Tibial artery (tissue), 4 donors: ENCODE data around the gene ARSG.
"Not testable (repeated sequence)": the region's sequence is repeated elsewhere in the genome, so short reads cannot be mapped to it uniquely, and the experiment has no call there.

Source experiments
- DNase-seq, 2 donors: peaks; one replicate each; pipeline ENCODE4 v3.0.0-alpha.2; 2019
- H3K27ac ChIP-seq, 2 donors: fragments of 200-600 bp; sonication (generic) in 1 of 2; 1 replicate in 1 of 2; 2 replicates in 1 of 2; pipeline ENCODE4 v1.5.1; 2018 to 2019; ENCODE audit warnings: mild to moderate bottlenecking in 1 of 2
- H3K27me3 ChIP-seq, 2 donors: fragments of 200-600 bp; sonication (generic) in 1 of 2; one replicate each; pipeline versions ENCODE4 v1.5.1 to v1.6.0; 2016 to 2019
- H3K36me3 ChIP-seq, 3 donors: fragments of 200-600 bp; sonication (generic) in 2 of 3; one replicate each; pipeline ENCODE4 v1.5.1; 2016 to 2019; ENCODE audit warnings: mild to moderate bottlenecking in 2 of 3
- H3K4me1 ChIP-seq, 4 donors: fragments of 200-600 bp; sonication (generic) in 2 of 4; 1 replicate in 3 of 4; 2 replicates in 1 of 4; pipeline ENCODE4 v1.5.1; 2016 to 2019
- H3K4me3 ChIP-seq, 2 donors: fragments of 200-600 bp; sonication (generic) in 1 of 2; 1 replicate in 1 of 2; 2 replicates in 1 of 2; pipeline ENCODE4 v1.5.1; 2018 to 2019; ENCODE audit warnings: mild to moderate bottlenecking in 2 of 2
- H3K9me3 ChIP-seq, 3 donors: fragments of 200-600 bp; sonication (generic) in 1 of 3; one replicate each; pipeline ENCODE4 v1.5.1; 2016 to 2019
- intact Hi-C: fragments of 100-400 bp; cut with DNase I; formaldehyde crosslinking; loops from one replicate; pipeline ENCODE4 v1.15.0; 2023; ENCODE audit warnings: low total_unique reads
- TF ChIP-seq, protein P1 (sequence below), 2 experiments: fragments of 200-600 bp in 1 of 2; fragments of 450-650 bp in 1 of 2; IDR thresholded peaks; one replicate each; pipeline ENCODE4 v1.5.1; 2017 to 2019; ENCODE audit warnings: antibody characterized with exemption in 2 of 2, mild to moderate bottlenecking in 1 of 2, moderate library complexity in 1 of 2

Gene ARSG

GRCh38 chr17:68401288-68401687 lies 110.0 kb downstream of the ARSG start:
- intact Hi-C loops = no loop called here
- Histone ChIP-seq H3K27me3 (no peaks in the 10 kb centered on the region), H3K9me3 (peaks cover 4 to 11% (median 8%) of the 10 kb centered on the region in 3 donors), H3K4me3 (no peak overlapping the region), H3K36me3 (no peaks in the 10 kb centered on the region), H3K4me1 (peaks cover 0 to 2% (median 0%) of the 10 kb centered on the region in 4 donors), H3K27ac (no peak overlapping the region)
- no peak for DNase-seq
- TF ChIP-seq, protein P1, sequence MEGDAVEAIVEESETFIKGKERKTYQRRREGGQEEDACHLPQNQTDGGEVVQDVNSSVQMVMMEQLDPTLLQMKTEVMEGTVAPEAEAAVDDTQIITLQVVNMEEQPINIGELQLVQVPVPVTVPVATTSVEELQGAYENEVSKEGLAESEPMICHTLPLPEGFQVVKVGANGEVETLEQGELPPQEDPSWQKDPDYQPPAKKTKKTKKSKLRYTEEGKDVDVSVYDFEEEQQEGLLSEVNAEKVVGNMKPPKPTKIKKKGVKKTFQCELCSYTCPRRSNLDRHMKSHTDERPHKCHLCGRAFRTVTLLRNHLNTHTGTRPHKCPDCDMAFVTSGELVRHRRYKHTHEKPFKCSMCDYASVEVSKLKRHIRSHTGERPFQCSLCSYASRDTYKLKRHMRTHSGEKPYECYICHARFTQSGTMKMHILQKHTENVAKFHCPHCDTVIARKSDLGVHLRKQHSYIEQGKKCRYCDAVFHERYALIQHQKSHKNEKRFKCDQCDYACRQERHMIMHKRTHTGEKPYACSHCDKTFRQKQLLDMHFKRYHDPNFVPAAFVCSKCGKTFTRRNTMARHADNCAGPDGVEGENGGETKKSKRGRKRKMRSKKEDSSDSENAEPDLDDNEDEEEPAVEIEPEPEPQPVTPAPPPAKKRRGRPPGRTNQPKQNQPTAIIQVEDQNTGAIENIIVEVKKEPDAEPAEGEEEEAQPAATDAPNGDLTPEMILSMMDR (IDR thresholded peaks at IDR 0.05) = no peak

GRCh38 chr17:68403122-68403521 lies 111.8 kb downstream of the ARSG start:
- Histone ChIP-seq H3K9me3 (peaks cover 4 to 21% (median 11%) of the 10 kb centered on the region in 3 donors), H3K36me3 (no peaks in the 10 kb centered on the region), H3K4me1 (peaks cover 0 to 2% (median 0%) of the 10 kb centered on the region in 4 donors), H3K4me3 (no peak overlapping the region), H3K27me3 (no peaks in the 10 kb centered on the region), H3K27ac (no peak overlapping the region)
- TF ChIP-seq, protein P1 (IDR thresholded peaks at IDR 0.05) = no peak
- intact Hi-C loops = no loop called here
- no peak for DNase-seq

DNA sequence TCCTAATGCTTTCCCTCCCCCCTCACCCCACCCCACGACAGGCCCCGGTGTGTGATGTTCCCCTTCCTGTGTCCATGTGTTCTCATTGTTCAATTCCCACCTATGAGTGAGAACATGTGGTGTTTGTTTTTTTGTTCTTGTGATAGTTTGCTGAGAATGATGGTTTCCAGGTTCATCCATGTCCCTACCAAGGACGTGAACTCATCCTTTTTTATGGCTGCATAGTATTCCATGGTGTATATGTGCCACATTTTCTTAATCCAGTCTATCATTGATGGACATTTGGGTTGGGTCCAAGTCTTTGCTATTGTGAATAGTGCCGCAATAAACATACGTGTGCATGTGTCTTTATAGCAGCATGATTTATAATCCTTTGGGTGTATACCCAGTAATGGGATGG lies 112.5 kb downstream of the ARSG start:
- H3K36me3 ChIP-seq, H3K4me1 ChIP-seq, DNase-seq, intact Hi-C loops, H3K27ac ChIP-seq, H3K4me3 ChIP-seq, H3K27me3 ChIP-seq: not testable (repeated sequence)
- peaks cover 4 to 21% (median 11%) of the 10 kb centered on the region in 3 donors for H3K9me3 ChIP-seq

DNA sequence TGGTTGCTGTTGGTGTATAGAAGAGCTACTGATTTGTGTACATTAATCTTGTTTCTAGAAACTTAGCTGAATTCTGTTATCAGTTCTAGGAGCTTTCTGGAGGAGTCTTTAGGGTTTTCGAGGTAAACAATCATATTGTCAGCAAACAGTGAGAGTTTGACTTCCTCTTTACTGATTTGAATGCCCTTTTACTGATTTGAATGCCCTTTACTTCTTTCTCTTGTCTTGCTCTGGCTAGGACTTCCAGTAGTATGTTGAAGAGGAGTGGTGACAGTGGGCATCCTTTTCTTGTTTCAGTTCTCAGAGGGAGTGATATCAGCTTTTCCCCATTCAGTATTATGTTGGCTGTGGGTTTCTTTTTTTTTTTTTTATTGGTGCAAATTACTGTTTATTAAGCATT lies 116.4 kb downstream of the ARSG start:
- intact Hi-C loops, H3K27me3 ChIP-seq, H3K36me3 ChIP-seq, DNase-seq, H3K4me1 ChIP-seq, H3K27ac ChIP-seq, H3K4me3 ChIP-seq: not testable (repeated sequence)
- peaks cover 4 to 21% (median 11%) of the 10 kb centered on the region in 3 donors for H3K9me3 ChIP-seq

DNA sequence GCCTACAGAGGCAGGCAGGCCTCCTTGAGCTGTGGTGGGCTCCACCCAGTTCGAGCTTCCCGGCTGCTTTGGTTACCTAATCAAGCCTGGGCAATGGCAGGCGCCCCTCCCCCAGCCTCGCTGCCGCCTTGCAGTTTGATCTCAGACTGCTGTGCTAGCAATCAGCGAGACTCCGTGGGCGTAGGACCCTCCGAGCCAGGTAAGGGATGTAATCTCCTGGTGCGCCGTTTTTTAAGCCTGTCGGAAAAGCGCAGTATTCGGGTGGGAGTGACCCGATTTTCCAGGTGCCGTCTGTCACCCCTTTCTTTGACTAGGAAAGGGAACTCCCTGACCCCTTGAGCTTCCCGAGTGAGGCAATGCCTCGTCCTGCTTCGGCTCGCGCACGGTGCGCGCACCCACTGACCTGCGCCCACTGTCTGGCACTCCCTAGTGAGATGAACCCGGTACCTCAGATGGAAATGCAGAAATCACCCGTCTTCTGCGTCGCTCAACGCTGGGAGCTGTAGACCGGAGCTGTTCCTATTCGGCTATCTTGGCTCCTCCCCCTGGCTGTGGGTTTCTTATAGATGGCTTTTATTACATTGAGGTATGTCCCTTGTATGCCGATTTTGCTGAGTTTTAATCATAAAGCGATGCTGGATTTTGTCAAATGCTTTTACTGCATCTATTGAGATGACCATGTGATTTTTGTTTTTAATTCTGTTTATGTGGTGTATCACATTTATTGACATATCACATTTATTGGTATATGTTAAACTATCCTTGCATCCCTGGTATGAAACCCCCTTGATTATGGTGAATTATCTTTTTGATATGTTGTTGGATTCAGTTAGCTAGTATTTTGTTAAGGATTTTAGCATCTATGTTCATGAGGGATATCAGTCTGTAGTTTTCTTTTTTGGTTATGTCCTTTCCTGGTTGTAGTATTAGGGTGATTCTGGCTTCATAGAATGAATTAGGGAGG lies 122.6 kb downstream of the ARSG start:
- Histone ChIP-seq H3K4me3 (peak overlapping the region; percentile 14 to 16), H3K9me3 (peaks cover 3 to 39% (median 16%) of the 10 kb centered on the region in 3 donors)
- H3K36me3 ChIP-seq, DNase-seq, H3K4me1 ChIP-seq, H3K27me3 ChIP-seq, intact Hi-C loops, H3K27ac ChIP-seq: not testable (repeated sequence)

DNA sequence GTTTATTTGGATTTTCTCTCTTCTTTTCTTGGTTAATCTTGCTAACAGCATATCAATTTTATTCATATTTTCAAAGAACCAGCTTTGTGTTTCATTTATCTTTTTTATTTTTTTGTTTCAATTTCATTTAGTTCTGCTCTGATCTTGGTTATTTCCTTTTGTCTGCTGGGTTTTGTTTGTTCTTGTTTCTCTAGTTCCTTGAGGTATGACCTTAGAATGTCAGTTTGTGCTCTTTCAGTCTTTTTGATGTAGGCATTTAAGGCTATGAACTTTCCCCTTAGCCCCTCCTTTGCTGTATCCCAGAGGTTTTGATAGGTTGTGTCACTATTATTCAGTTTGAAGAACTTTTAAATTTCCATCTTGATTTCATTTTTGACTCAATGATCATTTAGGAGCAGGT lies 123.6 kb downstream of the ARSG start:
- intact Hi-C loops, H3K36me3 ChIP-seq, H3K4me1 ChIP-seq, H3K27ac ChIP-seq, H3K4me3 ChIP-seq, H3K27me3 ChIP-seq, DNase-seq: not testable (repeated sequence)
- H3K9me3 ChIP-seq = peaks cover 3 to 46% (median 16%) of the 10 kb centered on the region in 3 donors

DNA sequence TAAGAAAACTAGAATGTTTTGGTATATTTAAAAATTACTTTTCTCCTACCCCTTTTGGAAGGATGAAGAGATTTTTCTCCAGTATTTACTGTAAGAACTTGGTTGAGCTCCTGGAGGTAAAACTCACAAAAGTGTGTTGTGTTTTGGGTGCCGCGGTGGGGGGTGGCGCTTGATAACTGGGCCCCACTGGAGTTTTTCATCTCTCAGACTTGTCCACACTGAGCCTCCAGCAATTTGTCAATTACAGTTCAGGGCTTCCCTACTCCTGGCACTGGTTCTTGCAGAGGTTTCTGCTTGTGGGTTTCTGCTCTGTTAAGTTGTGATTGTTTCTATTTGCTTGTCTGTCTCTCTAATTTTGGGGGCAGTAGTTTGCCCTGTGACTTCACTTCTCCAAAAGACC lies 126.0 kb downstream of the ARSG start:
- TF ChIP-seq, protein P1 (IDR thresholded peaks at IDR 0.05) = no peak
- Histone ChIP-seq H3K4me3 (no peak overlapping the region), H3K36me3 (peaks cover 28 to 34% (median 31%) of the 10 kb centered on the region in 3 donors), H3K27ac (no peak overlapping the region), H3K4me1 (no peaks in the 10 kb centered on the region), H3K9me3 (peaks cover 3 to 46% (median 16%) of the 10 kb centered on the region in 3 donors), H3K27me3 (no peaks in the 10 kb centered on the region)
- no peak for DNase-seq
- intact Hi-C loops = no loop called here
